Measurements from ENCODE around the gene PTPN3.
"Not testable (repeated sequence)": the region's sequence is repeated elsewhere in the genome, so short reads cannot be mapped to it uniquely, and the experiment has no call there.

PTPN3 gene

DNA sequence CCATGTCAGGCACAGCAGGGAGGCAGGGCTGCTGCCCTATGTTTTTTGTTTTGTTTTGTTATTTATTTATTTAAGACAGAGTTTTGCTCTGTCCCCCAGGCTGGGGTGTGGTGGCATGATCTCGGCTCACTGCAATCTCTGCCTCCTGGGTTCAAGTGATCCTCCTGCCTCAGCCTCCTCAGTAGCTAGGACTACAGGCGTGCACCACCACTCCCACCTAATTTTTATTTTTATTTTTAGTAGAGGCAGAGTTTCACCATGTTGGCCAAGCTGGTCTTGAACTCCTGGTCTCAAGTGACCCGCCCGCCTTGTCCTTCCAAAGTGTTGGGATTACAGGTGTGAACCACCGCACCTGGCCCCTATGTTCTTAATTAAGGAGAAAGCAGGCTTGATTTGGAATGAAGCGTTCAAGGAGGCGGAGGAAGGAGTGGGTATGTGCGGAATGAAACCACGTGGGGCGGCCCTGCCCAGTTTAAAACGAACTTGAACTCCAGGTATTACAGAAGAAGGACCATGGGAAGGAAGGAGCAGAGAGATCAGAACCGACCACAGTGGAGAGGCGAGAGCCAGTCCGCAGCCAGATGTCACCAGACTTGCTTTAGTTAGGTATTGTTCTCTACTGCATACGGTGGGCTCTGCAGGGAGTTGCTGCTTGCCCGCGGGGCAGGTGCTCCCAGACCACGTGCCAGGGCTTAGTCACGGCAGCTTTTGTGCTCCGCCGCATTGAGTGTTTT lies 142.4 kb downstream of the PTPN3 start:
- in situ Hi-C loops (cut with HindIII; ENCODE audit: low sequenced_read_pairs): no loop called here

DNA sequence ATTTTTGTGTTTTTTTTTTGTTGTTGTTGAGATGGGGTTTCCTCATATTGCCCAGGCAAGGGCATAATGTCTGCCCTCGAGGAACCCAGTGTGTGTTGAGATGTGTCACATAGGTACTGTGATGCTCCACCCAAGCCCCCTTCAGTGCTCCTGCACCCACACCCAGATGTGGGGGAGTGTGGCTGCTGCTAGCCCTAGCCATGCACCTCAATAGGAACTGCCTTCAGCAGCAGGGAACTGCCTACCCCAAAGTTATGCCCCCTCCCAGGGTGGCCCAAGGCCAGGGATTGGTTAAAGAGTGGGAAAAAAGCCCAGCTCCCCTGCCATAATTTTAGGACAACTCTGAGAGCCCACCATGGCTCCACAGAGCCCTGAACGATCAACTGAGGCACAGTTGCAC lies 143.9 kb downstream of the PTPN3 start:
- in situ Hi-C loops (cut with HindIII; ENCODE audit: low sequenced_read_pairs): no loop called here

DNA sequence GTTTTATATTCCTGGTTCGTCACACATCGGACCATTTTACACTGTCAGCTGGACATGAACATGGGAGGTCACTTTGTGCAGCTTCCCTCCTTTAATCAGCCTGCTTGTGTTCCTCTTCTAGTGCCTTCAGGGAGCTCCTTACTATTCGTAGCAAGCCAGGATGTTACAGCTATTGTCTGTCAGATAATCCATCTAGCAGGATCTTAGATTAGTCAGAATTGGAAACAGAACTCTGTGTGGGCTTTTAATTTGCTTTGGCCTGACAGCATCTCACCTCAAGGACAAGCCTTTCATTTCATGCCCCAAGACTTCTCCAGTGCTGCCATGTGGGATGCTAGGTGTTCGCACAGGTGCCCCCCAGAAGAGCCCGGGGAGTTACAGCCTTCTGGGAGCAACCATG lies 147.1 kb downstream of the PTPN3 start:
- in situ Hi-C loops (cut with HindIII; ENCODE audit: low sequenced_read_pairs): no loop called here

DNA sequence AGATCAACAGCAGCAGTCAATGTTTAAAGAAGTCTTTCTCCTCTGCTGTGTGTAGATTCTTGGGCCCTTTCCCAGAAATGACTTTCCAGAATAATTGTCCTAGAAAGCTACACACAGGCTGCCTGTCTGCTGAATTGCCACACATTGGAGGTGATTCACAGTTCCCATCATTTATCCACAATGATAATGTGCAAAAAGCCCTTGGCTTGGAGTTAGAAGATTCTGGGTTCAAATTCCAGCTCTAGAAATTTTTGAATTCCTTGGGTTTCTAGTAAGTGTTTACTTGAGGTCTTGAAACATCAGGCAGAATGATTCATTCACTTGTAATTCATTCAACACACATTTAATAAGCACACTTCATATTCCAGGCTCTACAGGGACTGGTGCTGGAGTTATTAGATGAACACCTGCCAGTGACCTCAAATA lies 148.7 kb downstream of the PTPN3 start:
- in situ Hi-C loops (cut with HindIII; ENCODE audit: low sequenced_read_pairs): loop anchor here (5.0 kb wide), 1 partner anchor 73 kb away; no protein-coding TSS in a partner anchor

DNA sequence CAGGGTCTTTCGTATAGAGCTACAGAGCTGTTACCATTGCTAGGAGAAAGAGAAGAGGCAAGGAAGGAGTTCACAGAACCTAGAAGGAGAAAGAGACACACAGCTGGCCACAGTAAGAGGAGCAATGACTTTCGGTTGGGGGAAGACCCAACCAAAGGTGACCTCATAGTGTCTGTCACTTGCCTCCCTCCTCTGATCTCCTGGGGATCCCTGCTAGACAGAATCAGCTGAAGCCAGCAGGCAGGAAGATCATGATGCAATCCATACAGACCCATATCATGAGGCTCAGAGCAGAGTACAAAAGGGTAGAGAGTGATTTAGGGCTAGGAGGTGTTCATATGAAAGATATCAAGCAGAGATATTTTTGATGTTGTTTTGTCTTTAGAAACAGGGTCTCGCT lies 151.2 kb downstream of the PTPN3 start:
- in situ Hi-C loops (cut with HindIII; ENCODE audit: low sequenced_read_pairs): loop anchor here (5.0 kb wide), 1 partner anchor 75 kb away; no protein-coding TSS in a partner anchor

DNA sequence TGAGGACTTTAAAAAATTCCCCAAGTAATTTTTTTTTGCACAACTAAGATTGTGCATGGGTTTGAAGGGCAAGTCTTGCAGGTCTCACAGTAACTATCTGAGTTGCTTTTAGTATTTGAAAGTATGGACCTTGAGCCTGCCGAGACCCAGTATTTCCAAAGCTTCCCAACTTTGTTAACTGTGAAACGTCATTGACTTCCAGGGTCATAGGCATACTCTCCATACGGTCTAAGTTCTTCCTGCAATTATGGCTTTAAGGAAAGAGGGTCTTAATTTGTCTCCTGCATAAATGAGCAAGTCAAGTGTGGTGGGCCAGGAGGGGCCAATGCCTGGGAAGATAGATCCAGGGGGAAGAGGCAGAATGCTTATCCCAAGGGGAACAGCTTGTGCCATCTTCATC lies 153.2 kb downstream of the PTPN3 start:
- in situ Hi-C loops (cut with HindIII; ENCODE audit: low sequenced_read_pairs): loop anchor here (5.0 kb wide), 1 partner anchor 77 kb away; no protein-coding TSS in a partner anchor

DNA sequence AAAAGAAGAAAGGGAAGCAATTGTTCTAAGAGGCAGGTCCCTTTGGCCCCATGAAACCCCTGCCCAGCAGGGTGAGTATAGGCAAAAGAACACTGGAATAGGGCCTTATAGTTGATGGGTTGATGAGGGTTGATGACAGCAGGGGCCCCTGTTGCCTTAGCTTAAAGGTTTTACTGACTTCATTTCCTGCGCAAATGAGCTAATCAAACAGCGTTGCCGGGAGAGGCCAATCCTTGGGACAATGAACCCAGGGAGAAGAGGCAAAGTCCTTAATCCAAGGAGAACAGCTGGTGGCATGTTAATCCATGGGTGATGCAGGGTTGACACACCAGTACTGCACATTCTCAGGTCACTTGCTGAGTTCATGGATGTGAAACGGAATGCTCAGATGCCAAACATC lies 155.2 kb downstream of the PTPN3 start:
- in situ Hi-C loops (cut with HindIII; ENCODE audit: low sequenced_read_pairs): no loop called here

DNA sequence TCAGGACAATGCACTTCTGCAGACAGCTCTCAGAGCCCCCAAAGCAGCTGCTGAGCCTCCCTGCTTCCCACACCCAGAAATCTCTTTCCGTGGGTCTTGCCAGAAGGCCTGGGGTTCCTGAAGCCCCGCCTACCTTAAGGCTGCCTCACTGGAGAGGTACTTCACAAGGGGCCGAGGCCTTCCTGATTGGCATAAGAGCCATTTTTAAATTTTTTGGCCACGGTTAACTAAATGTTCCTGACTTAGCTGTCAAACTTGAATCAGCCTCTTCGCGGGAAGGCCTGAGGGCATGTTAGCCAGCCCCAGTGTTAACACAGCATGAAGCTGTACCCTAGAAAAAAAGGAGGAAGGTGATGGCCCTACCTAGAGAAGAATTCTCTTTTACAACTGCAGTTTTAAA lies 156.5 kb downstream of the PTPN3 start:
- in situ Hi-C loops (cut with HindIII; ENCODE audit: low sequenced_read_pairs): no loop called here

DNA sequence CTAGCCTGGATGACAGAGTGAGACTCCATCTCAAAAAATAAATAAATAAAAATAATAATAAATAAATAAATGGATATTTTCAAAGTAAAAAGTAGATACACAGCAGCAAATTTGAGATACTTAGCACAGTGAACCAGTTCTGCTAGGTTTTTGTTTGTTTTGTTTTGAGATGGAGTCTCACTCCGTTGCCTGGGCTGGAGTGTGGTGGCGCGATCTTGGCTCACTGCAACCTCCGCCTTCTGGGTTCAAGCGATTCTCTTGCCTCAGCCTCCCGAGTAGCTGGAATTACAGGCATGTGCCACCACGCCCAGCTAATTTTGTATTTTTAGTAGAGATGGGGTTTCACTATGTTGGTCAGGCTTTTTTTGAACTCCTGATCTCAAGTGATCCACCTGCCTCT lies 157.1 kb downstream of the PTPN3 start:
- in situ Hi-C loops (cut with HindIII; ENCODE audit: low sequenced_read_pairs): not testable (repeated sequence)

DNA sequence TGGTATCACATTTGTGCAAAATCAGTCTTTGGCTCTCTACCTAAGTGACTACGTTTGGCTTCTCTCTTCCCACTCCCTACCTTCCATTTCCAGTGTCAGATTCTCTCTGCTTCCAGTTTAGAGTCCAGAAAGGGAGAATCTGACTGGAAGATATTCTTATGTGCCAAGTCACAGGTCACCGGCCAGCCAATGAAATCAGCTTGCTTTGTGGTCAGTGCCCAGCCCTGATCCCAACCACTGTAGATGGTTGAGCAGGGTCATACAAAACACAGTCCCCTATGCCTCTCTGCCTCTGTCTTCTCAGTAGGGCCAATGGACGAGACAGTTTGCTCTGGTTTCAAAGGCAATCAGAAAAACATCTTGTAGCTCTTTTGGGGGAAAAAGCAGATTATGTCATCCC lies 161.7 kb downstream of the PTPN3 start:
- in situ Hi-C loops (cut with HindIII; ENCODE audit: low sequenced_read_pairs): no loop called here

DNA sequence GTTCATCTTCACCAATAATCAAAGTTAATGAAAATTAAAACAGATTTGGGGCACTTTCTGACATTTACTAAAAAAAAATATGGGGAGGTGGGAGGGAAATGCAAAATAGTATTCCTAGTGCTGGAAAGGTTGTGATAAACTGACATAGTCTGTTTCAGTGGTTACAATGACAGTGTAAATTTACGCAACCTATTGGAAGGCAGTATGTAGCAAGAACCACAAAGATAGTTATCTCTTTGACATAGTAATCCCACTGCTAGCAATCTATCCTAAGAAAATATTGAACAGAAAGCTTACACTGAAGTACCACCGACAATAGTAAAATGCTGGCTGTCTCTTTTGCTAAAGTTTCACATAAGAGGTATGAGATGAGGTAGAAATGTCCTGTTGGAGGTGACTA lies 162.2 kb downstream of the PTPN3 start:
- in situ Hi-C loops (cut with HindIII; ENCODE audit: low sequenced_read_pairs): no loop called here

DNA sequence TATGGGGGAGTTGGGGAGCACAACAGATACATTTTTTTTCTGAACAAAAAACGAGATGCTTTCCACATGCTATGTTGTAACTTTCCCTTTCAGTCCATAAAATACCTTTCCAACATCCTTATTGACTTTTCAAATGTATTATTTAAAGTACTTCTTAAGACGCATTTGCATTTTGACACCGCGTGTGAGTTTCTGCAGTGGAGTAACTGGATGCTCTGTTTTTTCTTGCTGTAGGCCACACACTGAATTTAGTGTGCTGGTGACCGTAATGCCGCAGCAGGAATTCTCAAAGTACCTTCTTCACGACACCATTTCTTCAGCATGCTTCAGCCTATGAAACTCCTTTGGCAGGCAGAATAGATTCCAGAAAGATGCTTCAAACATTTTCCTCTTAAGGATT lies 163.0 kb downstream of the PTPN3 start:
- in situ Hi-C loops (cut with HindIII; ENCODE audit: low sequenced_read_pairs): no loop called here

DNA sequence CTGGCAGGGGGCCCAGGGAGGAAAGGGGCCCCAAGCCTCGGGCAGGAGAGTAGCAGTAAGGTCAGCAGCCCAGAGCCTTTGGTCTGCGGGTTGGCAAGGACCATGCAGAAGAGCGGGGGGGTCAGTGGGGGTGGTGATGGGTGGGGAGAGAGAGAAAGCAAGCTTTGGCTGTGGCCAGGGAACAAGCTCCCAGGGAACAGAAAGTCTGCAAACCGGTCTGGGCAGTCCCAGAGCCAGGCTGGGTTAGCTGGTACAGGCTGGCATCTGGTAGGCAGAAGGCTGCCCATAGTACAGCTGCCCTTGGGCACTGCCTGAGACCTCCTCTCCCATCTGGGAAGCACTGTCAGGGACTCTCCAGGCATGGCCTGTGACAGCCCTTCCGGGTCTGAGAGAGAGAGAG lies 166.8 kb downstream of the PTPN3 start:
- in situ Hi-C loops (cut with HindIII; ENCODE audit: low sequenced_read_pairs): no loop called here

DNA sequence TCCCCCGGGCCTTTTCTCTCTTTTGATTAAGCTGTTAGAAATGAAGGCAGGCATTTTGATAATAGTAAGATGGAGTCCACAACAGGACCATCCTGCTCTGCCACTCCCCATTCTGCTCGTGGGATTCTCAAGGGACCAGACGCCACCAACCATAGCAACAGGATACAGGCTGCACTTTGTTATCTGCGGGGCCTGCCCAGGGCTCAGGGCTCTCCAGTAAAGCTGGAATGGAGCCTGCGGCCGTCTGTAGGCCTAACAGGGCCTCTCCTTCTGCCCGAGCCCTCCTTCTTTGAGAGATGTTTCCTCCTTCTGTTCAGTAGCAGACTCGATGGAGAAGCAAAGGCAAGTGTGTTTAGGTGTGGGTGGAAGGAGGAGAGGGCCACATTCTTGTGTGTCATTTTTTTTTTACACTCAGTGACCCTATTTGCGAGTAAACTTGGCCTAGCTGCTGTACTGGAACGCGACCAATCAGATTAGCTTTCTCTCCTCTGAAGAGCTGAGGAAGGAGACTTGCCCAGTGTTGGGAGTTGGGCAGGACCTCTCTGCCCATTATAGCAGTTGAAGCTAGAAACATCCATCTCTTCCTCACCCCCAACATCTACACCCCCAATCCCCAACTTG lies 168.4 kb downstream of the PTPN3 start:
- in situ Hi-C loops (cut with HindIII; ENCODE audit: low sequenced_read_pairs): no loop called here

DNA sequence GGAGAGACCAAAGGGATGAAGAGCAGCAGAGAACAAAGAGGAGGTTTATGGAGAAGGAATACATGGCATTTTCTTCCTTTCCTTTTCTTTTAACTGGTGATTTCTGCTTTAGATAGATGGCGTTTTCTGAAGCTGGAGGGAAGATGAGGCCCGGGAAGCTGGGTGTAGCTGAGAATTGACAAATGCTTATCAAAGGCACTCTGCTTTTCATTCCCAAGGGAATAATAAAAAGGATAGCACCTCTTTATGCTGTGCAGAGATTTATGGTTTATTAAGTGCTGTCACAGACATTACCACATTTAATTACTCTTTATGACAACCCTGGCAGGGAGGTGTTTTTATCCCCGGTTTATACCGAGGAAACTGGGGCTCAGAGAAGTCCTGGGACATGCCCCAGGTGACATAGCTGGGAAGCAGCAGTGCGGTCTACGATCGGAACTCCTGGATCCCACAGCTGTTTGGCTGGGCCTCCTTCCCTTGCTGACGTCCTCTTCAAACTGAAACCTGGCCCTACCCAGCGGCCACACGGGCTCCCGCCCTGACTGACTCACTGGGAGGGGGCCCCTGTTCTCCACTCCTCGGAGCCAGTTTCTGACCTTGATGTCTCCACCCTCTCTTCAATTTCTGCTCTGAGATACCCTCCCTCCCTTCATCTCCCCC lies 169.0 kb downstream of the PTPN3 start:
- in situ Hi-C loops (cut with HindIII; ENCODE audit: low sequenced_read_pairs): no loop called here
